ENCODE results near the gene FBXO15.
A peak's percentile ranks its signal among the peaks of the same experiment; 100 is the strongest.

The FBXO15 gene

DNA sequence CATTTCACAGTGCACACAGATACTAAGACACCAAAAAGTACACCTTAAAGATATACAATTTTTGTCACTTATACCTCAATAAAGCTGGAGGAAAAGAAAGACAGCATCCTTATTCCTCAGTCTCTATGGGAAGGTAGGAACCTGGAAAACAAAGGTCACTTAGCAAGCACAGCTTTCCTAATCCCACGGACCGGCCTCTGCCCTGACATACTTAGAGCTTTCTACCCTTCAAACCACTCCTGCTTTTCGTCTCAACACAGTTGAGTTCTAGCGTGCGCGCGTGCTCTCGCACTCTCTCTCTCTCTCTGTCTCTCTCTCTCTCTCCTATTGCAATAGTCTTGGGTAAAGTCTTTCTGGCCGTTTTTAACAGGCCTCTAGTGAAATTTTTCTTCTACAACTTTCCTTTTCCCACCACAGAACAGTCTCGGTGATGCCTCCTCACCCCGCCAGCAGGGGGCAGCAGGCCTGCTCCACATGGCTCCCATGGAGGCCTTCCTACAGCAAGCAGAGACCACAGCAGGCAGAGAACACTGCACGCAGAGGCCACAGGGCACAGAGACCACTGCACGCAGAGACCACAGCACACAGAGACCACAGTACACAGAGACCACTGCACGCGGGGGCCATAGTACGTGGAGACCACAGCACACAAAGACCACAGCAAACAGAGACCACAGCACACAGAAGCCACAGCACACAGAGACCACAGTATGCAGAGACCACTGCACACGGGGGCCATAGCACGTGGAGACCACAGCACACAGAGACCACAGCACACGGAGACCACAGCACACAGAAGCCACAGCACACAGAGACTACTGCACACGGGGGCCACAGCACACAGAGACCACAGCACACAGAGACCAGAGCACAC lies 106.9 kb downstream of the FBXO15 start:
- peak; percentile 17 for DNase-seq (ENCODE audit: low read depth)

DNA sequence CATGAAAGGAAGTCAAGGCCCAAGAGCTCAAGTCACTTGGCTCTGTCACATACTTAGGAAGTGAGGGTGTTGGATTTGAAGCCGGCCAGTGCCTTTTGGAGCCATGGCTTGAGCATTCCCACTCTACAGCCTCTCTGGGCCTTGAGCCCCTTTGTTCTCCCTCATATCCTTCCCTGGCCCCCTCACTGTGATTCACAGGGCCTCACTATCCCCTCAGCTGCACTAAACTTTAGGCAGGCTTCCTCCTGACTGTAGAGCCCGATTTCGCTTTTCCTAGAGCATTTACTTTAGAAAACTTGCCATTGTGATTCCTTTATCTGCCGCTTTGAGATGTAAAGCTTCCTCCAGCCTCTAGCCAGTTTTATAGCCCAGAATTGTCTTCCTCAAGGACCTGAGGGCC lies 107.6 kb downstream of the FBXO15 start:
- Histone ChIP-seq H3K27me3 (replicated peaks; ENCODE audit: control insufficient read depth, insufficient read depth, low read length) (peaks cover 28% of the 10 kb centered on the region), H3K9me3 (ENCODE audit: control insufficient read depth, low read length) (no peaks in the 10 kb centered on the region), H3K9ac (ENCODE audit: low read length) (no peak overlapping the region), H3K4me1 (ENCODE audit: control insufficient read depth, insufficient read depth, low read length) (no peaks in the 10 kb centered on the region), H3K36me3 (ENCODE audit: control insufficient read depth, insufficient read depth, low read length, severe bottlenecking) (no peaks in the 10 kb centered on the region), H3K4me3 (ENCODE audit: low read length) (no peak overlapping the region)
- no peak for DNase-seq (ENCODE audit: low read depth)

More for the DNA sequence above, 106.9 kb downstream of the FBXO15 start:
- Histone ChIP-seq H3K27me3 (replicated peaks; ENCODE audit: control insufficient read depth, insufficient read depth, low read length) (peaks cover 28% of the 10 kb centered on the region), H3K9ac (ENCODE audit: low read length) (no peak overlapping the region), H3K4me3 (ENCODE audit: low read length) (no peak overlapping the region), H3K36me3 (ENCODE audit: control insufficient read depth, insufficient read depth, low read length, severe bottlenecking) (no peaks in the 10 kb centered on the region), H3K4me1 (ENCODE audit: control insufficient read depth, insufficient read depth, low read length) (no peaks in the 10 kb centered on the region), H3K9me3 (ENCODE audit: control insufficient read depth, low read length) (no peaks in the 10 kb centered on the region)

DNA sequence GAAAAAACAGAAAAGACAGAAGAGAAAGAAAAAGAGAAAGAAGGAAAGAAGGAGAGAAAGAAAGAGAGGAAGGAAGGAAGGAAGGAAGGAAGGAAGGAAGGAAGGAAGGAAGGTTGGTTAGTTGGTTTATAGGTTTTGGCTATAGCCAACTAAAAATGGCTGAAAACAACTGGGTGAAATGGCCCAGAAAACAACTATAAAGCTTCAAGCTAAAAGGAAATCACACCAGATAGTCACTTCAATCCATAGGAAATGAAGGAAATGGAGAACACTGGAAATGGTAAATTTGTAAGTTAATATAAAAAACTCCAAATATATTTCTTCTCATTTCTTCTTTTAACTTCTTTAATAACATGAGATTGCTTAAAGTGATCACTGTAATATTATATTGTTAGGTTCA lies 118.5 kb downstream of the FBXO15 start:
- H3K4me3 ChIP-seq (ENCODE audit: low read length): no peak overlapping the region
- peaks cover 5% of the 10 kb centered on the region for H3K27me3 ChIP-seq (replicated peaks; ENCODE audit: control insufficient read depth, insufficient read depth, low read length)

More for the DNA sequence above, 118.5 kb downstream of the FBXO15 start:
- H3K4me1 ChIP-seq (ENCODE audit: control insufficient read depth, insufficient read depth, low read length): no peaks in the 10 kb centered on the region
- H3K36me3 ChIP-seq (ENCODE audit: control insufficient read depth, insufficient read depth, low read length, severe bottlenecking): no peaks in the 10 kb centered on the region
- no peak overlapping the region for H3K9ac ChIP-seq (ENCODE audit: low read length)
- H3K9me3 ChIP-seq (ENCODE audit: control insufficient read depth, low read length): peaks cover 5% of the 10 kb centered on the region
- no peak for DNase-seq (ENCODE audit: low read depth)

Data from adipocyte (in vitro differentiated cells).